Skeletal muscle tissue (tissue), 4 donors: ENCODE results near the gene LRRIQ4. TPM values are rescaled to one million over a fixed set of nuclear protein-coding genes. Genes with fewer than 3 reads are reported as not detected.

Experiments used
- H3K27ac ChIP-seq: one replicate; pipeline ENCODE4 v1.7.0; 2013; ENCODE audit warnings: mild to moderate bottlenecking, low read depth, low read length, inconsistent platforms
- H3K27me3 ChIP-seq, 3 donors: one replicate each; pipeline ENCODE4 v1.7.0; 2013; ENCODE audit warnings: low read length in 3 of 3; ENCODE audit not compliant: control insufficient read depth in 3 of 3, insufficient read depth in 3 of 3
- H3K36me3 ChIP-seq, 3 donors: one replicate each; pipeline ENCODE4 v1.7.0; 2013; ENCODE audit warnings: low read length in 3 of 3; ENCODE audit not compliant: control insufficient read depth in 3 of 3, insufficient read depth in 3 of 3
- H3K4me1 ChIP-seq, 3 donors: one replicate each; pipeline ENCODE4 v1.7.0; 2013; ENCODE audit warnings: low read length in 3 of 3, mild to moderate bottlenecking in 3 of 3; ENCODE audit not compliant: control insufficient read depth in 3 of 3, insufficient read depth in 3 of 3
- H3K4me3 ChIP-seq, 3 donors: one replicate each; pipeline ENCODE4 v1.7.0; 2013; ENCODE audit warnings: low read length in 3 of 3
- H3K9ac ChIP-seq, 3 donors: one replicate each; pipeline ENCODE4 v1.7.0; 2013; ENCODE audit warnings: low read length in 3 of 3, mild to moderate bottlenecking in 3 of 3, moderate library complexity in 2 of 3, low read depth in 1 of 3
- H3K9me3 ChIP-seq, 3 donors: one replicate each; pipeline ENCODE4 v1.7.0; 2013; ENCODE audit warnings: low read length in 3 of 3; ENCODE audit not compliant: control insufficient read depth in 3 of 3
- total RNA-seq: library from RNA; depleted of rRNA; stranded (reverse); fragments of >200 nt; gene quantifications from one replicate; pipeline ENCODE4 v1.2.3, GENCODE V29; 2014
- donor health status: Osteomylitis.

Gene LRRIQ4
- total RNA-seq, 1 donor from 2014 or later = not detected

- Histone ChIP-seq H3K27me3 (peaks cover 0 to 17% (median 13%) of the 10 kb centered on the region in 3 donors), H3K9me3 (no peaks in the 10 kb centered on the region), H3K9ac (no peak overlapping the region), H3K4me1 (peaks cover 13 to 17% (median 17%) of the 10 kb centered on the region in 3 donors), H3K36me3 (no peaks in the 10 kb centered on the region), H3K4me3 (no peak overlapping the region), H3K27ac (no peak overlapping the region)
Measured at GRCh38 chr3:169809230-169809795, 3.4 kb upstream of the LRRIQ4 start.

- Histone ChIP-seq H3K4me1 (peaks cover 13 to 17% (median 17%) of the 10 kb centered on the region in 3 donors), H3K36me3 (no peaks in the 10 kb centered on the region), H3K27ac (peak overlapping the region; percentile 12), H3K9ac (peak overlapping the region; percentile 43 to 76 (median 56)), H3K4me3 (peak overlapping the region; percentile 65 to 73 (median 69)), H3K27me3 (peaks cover 0 to 17% (median 13%) of the 10 kb centered on the region in 3 donors), H3K9me3 (no peaks in the 10 kb centered on the region)
Measured at GRCh38 chr3:169811631-169812331, 889 bp upstream of the LRRIQ4 start.

GRCh38 chr3:169813278-169813677 is 608 bp downstream of the LRRIQ4 start:
- H3K27me3 ChIP-seq = peaks cover 2 to 19% (median 17%) of the 10 kb centered on the region in 3 donors
- no peak overlapping the region for H3K27ac ChIP-seq
- H3K4me3 ChIP-seq = peak overlapping the region; percentile 65 to 73 (median 69)
- H3K36me3 ChIP-seq = no peaks in the 10 kb centered on the region
- H3K9me3 ChIP-seq = no peaks in the 10 kb centered on the region
- no peak overlapping the region for H3K9ac ChIP-seq
- H3K4me1 ChIP-seq = peaks cover 13 to 17% (median 17%) of the 10 kb centered on the region in 3 donors

- Histone ChIP-seq H3K36me3 (no peaks in the 10 kb centered on the region), H3K4me1 (peaks cover 13 to 17% (median 17%) of the 10 kb centered on the region in 3 donors), H3K27ac (no peak overlapping the region), H3K27me3 (peaks cover 2 to 21% (median 17%) of the 10 kb centered on the region in 3 donors), H3K4me3 (peak overlapping the region; percentile 60 to 69 (median 65)), H3K9ac (peak overlapping the region in 1 of 3 donors; percentile 12), H3K9me3 (no peaks in the 10 kb centered on the region)
Measured at GRCh38 chr3:169813757-169814517, 1.3 kb downstream of the LRRIQ4 start.

GRCh38 chr3:169815590-169816150 is 3.0 kb downstream of the LRRIQ4 start:
- Histone ChIP-seq H3K4me3 (no peak overlapping the region), H3K27ac (no peak overlapping the region), H3K4me1 (peaks cover 13 to 17% (median 17%) of the 10 kb centered on the region in 3 donors), H3K9ac (no peak overlapping the region), H3K9me3 (no peaks in the 10 kb centered on the region), H3K36me3 (no peaks in the 10 kb centered on the region), H3K27me3 (peaks cover 2 to 21% (median 17%) of the 10 kb centered on the region in 3 donors)

- H3K4me3 ChIP-seq = no peak overlapping the region
- peaks cover 5 to 15% (median 7%) of the 10 kb centered on the region in 3 donors for H3K27me3 ChIP-seq
- H3K27ac ChIP-seq = no peak overlapping the region
- H3K9me3 ChIP-seq = no peaks in the 10 kb centered on the region
- H3K4me1 ChIP-seq = peaks cover 3 to 4% (median 4%) of the 10 kb centered on the region in 3 donors
- no peak overlapping the region for H3K9ac ChIP-seq
- no peaks in the 10 kb centered on the region for H3K36me3 ChIP-seq
Measured at GRCh38 chr3:169818316-169818715, 5.6 kb downstream of the LRRIQ4 start.

GRCh38 chr3:169822091-169822490 is 9.4 kb downstream of the LRRIQ4 start:
- Histone ChIP-seq H3K9ac (no peak overlapping the region), H3K4me3 (no peak overlapping the region), H3K36me3 (no peaks in the 10 kb centered on the region), H3K27ac (no peak overlapping the region), H3K4me1 (no peaks in the 10 kb centered on the region), H3K27me3 (peaks cover 0 to 11% (median 5%) of the 10 kb centered on the region in 3 donors), H3K9me3 (no peaks in the 10 kb centered on the region)

- no peaks in the 10 kb centered on the region for H3K4me1 ChIP-seq
- H3K27ac ChIP-seq = no peak overlapping the region
- no peaks in the 10 kb centered on the region for H3K9me3 ChIP-seq
- H3K27me3 ChIP-seq = peaks cover 0 to 11% (median 5%) of the 10 kb centered on the region in 3 donors
- no peak overlapping the region for H3K9ac ChIP-seq
- H3K4me3 ChIP-seq = no peak overlapping the region
- no peaks in the 10 kb centered on the region for H3K36me3 ChIP-seq
Measured at GRCh38 chr3:169822540-169822939, 9.9 kb downstream of the LRRIQ4 start.

GRCh38 chr3:169822983-169823382 is 10.3 kb downstream of the LRRIQ4 start:
- H3K36me3 ChIP-seq = no peaks in the 10 kb centered on the region
- no peak overlapping the region for H3K27ac ChIP-seq
- H3K9me3 ChIP-seq = no peaks in the 10 kb centered on the region
- no peaks in the 10 kb centered on the region for H3K4me1 ChIP-seq
- H3K27me3 ChIP-seq = peaks cover 0 to 7% (median 5%) of the 10 kb centered on the region in 3 donors
- H3K4me3 ChIP-seq = no peak overlapping the region
- H3K9ac ChIP-seq = no peak overlapping the region
